HepG2 (cell line): ENCODE data around the gene PRXL2B. TPM values are rescaled to one million over a fixed set of nuclear protein-coding genes. Genes with fewer than 3 reads are reported as not detected.
A peak's percentile ranks its signal among the peaks of the same experiment; 100 is the strongest.

ENCODE experiments used
- CEBPB ChIP-seq: IDR thresholded peaks from 2 replicates; pipeline ENCODE4 v1.6.1; 2011; ENCODE audit warnings: low read depth, low read length, improper control_type of control experiment, borderline replicate concordance
- DMAP1 ChIP-seq: IDR thresholded peaks from 2 replicates; pipeline ENCODE4 v1.6.1; 2016
- E2F2 ChIP-seq: sonication (generic); formaldehyde crosslinking; IDR thresholded peaks from 2 replicates; pipeline ENCODE4 v1.4.0; 2020; ENCODE audit warnings: missing genetic modification reagents, borderline replicate concordance
- FOXC1 ChIP-seq: sonication (generic); formaldehyde crosslinking; IDR thresholded peaks from 2 replicates; pipeline ENCODE4 v1.8.0; 2022; ENCODE audit warnings: mild to moderate bottlenecking, missing genetic modification reagents, borderline replicate concordance
- HMG20A ChIP-seq: IDR thresholded peaks from 2 replicates; pipeline ENCODE4 v1.6.1; 2016; ENCODE audit warnings: borderline replicate concordance
- KAT8 ChIP-seq: IDR thresholded peaks from 2 replicates; pipeline ENCODE4 v1.6.1; 2016; ENCODE audit warnings: missing genetic modification reagents, missing compliant biosample characterization
- KMT2A ChIP-seq: sonication (generic); formaldehyde crosslinking; IDR thresholded peaks from 2 replicates; pipeline ENCODE4 v1.4.0; 2020; ENCODE audit warnings: missing genetic modification reagents
- RERE ChIP-seq: IDR thresholded peaks from 2 replicates; pipeline ENCODE4 v1.6.1; 2016; ENCODE audit warnings: low read depth, missing genetic modification reagents, missing compliant biosample characterization
- TERF1 ChIP-seq: sonication (generic); formaldehyde crosslinking; IDR thresholded peaks from 2 replicates; pipeline ENCODE4 v1.8.0; 2022; ENCODE audit warnings: mild to moderate bottlenecking, missing genetic modification reagents, moderate library complexity
- TMF1 ChIP-seq: sonication (generic); formaldehyde crosslinking; IDR thresholded peaks from 2 replicates; pipeline ENCODE4 v1.8.1; 2022; ENCODE audit warnings: low read depth, missing genetic modification reagents
- WIZ ChIP-seq: sonication (generic); formaldehyde crosslinking; IDR thresholded peaks from 2 replicates; pipeline ENCODE4 v1.5.1; 2020; ENCODE audit warnings: mild to moderate bottlenecking, missing genetic modification reagents
- ZMYM3 ChIP-seq: sonication (generic); formaldehyde crosslinking; IDR thresholded peaks from 2 replicates; pipeline ENCODE4 v1.5.1; 2020; ENCODE audit warnings: mild to moderate bottlenecking, missing genetic modification reagents
- ZNF12 ChIP-seq: sonication (generic); formaldehyde crosslinking; IDR thresholded peaks from 2 replicates; pipeline ENCODE4 v1.5.0; 2020; ENCODE audit warnings: missing genetic modification reagents
- ZNF484 ChIP-seq: sonication (generic); formaldehyde crosslinking; IDR thresholded peaks from 2 replicates; pipeline ENCODE4 v1.5.1; 2020; ENCODE audit warnings: mild to moderate bottlenecking, low read depth, missing genetic modification reagents, borderline replicate concordance
- ZNF496 ChIP-seq: sonication (generic); formaldehyde crosslinking; IDR thresholded peaks from 2 replicates; pipeline ENCODE4 v1.8.1; 2023; ENCODE audit warnings: mild to moderate bottlenecking, moderate library complexity, missing genetic modification reagents; ENCODE audit not compliant: insufficient replicate concordance
- ZNF530 ChIP-seq: sonication (generic); formaldehyde crosslinking; IDR thresholded peaks from 2 replicates; pipeline ENCODE4 v1.5.0; 2020; ENCODE audit warnings: low read depth, mild to moderate bottlenecking, missing genetic modification reagents
- ZZZ3 ChIP-seq: sonication (generic); formaldehyde crosslinking; IDR thresholded peaks from 2 replicates; pipeline ENCODE4 v1.4.0; 2020; ENCODE audit warnings: missing genetic modification reagents, mild to moderate bottlenecking, borderline replicate concordance
- polyA plus RNA-seq, 8 experiments: library from polyadenylated mRNA; depleted of rRNA in 3 of 8; stranded (reverse) in 7 of 8; unstranded in 1 of 8; fragments of >200 nt; fragmentation: Illumina TruSeq in 4 of 8; extraction: Trizol in 4 of 8; gene quantifications; 2 replicates each; pipeline versions ENCODE4 v1.2.1 to v1.2.3, GENCODE V29; 2011 to 2016; ENCODE audit warnings: low read depth in 4 of 8, missing spikeins in 1 of 8, mixed read lengths in 1 of 8; ENCODE audit not compliant: insufficient read depth in 1 of 8
- total RNA-seq, 5 experiments: library from RNA; depleted of rRNA; stranded (reverse); fragments of >200 nt; fragmentation: Illumina TruSeq; extraction: Trizol; gene quantifications; 2 replicates each; pipeline ENCODE4 v1.2.3, GENCODE V29; 2016; ENCODE audit warnings: low read depth in 1 of 5
- TF ChIP-seq, protein P1 (sequence below): sonication (generic); formaldehyde crosslinking; IDR thresholded peaks from 2 replicates; pipeline ENCODE4 v1.9.0; 2021; ENCODE audit warnings: missing genetic modification reagents, borderline replicate concordance
- TF ChIP-seq, protein P2 (sequence below): sonication (generic); formaldehyde crosslinking; IDR thresholded peaks from 2 replicates; pipeline ENCODE4 v1.8.1; 2023; ENCODE audit warnings: mild to moderate bottlenecking, inconsistent platforms, moderate library complexity, missing genetic modification reagents, borderline replicate concordance

Gene PRXL2B
- total and polyA plus RNA-seq, 2 of the 13 experiments (the other 11 are each of a cell fraction or from before 2014, with no cell fraction given), result 16.8 to 22.1 TPM

GRCh38 chr1:2545754-2546514 lies 40.6 kb upstream of the PRXL2B start (continued):
- TF ChIP-seq RERE (CRISPR knock-in tag) (no peak), ZNF530 (no peak), KMT2A (no peak), ZNF496 (CRISPR knock-in tag) (no peak), DMAP1 (CRISPR knock-in tag) (no peak), ZMYM3 (CRISPR knock-in tag) (no peak), ZNF484 (CRISPR knock-in tag) (no peak), HMG20A (no peak), CEBPB (no peak), ZZZ3 (CRISPR knock-in tag) (no peak), WIZ (CRISPR knock-in tag) (no peak), FOXC1 (peak; percentile 38; the same call in 1 of the 2 replicates), TERF1 (CRISPR knock-in tag) (no peak), TMF1 (CRISPR knock-in tag) (no peak), ZNF12 (CRISPR knock-in tag) (no peak; the same call in 1 of the 2 replicates), KAT8 (no peak), E2F2 (CRISPR knock-in tag) (no peak)
- TF ChIP-seq, protein P1, sequence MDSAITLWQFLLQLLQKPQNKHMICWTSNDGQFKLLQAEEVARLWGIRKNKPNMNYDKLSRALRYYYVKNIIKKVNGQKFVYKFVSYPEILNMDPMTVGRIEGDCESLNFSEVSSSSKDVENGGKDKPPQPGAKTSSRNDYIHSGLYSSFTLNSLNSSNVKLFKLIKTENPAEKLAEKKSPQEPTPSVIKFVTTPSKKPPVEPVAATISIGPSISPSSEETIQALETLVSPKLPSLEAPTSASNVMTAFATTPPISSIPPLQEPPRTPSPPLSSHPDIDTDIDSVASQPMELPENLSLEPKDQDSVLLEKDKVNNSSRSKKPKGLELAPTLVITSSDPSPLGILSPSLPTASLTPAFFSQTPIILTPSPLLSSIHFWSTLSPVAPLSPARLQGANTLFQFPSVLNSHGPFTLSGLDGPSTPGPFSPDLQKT (CRISPR knock-in tag), result no peak
- TF ChIP-seq, protein P2, sequence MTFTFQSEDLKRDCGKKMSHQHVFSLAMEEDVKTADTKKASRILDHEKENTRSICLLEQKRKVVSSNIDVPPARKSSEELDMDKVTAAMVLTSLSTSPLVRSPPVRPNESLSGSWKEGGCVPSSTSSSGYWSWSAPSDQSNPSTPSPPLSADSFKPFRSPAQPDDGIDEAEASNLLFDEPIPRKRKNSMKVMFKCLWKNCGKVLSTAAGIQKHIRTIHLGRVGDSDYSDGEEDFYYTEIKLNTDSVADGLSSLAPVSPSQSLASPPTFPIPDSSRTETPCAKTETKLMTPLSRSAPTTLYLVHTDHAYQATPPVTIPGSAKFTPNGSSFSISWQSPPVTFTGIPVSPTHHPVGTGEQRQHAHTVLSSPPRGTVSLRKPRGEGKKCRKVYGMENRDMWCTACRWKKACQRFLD, result no peak
